Cerebellar cortex (tissue), 1 donor: ENCODE data around the gene SEC23IP.
A peak's percentile ranks its signal among the peaks of the same experiment; 100 is the strongest.

Source experiments
- DNase-seq: peaks from one replicate; pipeline ENCODE4 v3.0.0-alpha.2; 2015; ENCODE audit warnings: low spot score

Gene SEC23IP

DNA sequence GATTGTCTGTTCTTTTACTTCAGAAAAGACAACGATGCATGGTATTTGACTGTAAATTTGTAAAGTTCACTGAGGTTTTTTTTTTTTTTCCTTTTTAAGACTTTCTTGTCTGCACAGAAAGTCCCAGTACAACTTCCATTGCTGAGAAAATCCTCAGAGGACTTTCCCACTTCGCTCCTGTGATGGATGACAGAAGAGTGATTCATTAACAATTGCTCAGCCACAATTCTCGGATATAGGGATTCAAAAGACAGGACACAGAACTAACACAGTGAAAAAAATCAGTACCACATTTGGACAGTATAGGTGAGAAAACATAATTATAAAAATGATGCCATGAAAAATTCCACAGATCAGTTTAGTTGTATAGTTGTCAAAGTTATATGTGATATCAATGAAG, 48.0 kb downstream of the SEC23IP start:
- no peak for DNase-seq

DNA sequence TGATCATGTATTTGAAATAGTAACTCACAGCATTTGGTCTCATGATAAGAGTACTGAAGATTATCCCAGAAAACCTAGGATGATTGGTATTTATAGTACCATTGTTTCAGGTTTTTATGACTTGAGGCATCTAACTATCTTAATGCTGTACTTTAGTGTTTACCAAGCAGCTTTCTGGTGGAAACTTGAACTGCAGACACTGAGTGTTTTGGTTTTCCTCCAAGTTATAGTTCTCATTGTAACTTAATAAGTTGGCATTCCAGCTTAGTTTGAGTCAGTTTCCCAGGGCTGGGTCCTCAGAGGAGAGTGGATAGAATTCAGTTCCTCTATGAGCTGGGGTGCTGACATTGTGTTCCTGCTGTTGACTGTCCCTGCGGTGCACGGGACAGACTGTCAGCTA, 50.4 kb downstream of the SEC23IP start:
- no peak for DNase-seq

DNA sequence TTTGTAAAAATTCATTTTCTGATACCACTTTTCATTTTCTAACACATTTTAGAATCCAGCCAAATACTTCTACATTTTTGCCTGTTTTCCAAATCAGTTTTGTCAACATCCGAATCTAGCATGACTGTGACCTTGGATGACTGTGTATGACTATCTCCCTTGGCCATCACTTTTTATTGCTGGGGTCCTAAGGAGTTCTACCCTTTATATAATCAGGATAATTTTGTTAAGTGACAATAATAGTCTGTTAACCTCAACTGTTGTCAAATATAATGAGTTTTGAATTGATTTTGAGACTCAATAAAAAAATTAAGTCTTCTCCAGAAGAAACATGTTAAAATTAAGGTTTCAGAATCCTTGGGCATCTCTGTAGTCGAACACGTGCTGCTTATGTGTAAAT, 53.3 kb downstream of the SEC23IP start:
- no peak for DNase-seq

DNA sequence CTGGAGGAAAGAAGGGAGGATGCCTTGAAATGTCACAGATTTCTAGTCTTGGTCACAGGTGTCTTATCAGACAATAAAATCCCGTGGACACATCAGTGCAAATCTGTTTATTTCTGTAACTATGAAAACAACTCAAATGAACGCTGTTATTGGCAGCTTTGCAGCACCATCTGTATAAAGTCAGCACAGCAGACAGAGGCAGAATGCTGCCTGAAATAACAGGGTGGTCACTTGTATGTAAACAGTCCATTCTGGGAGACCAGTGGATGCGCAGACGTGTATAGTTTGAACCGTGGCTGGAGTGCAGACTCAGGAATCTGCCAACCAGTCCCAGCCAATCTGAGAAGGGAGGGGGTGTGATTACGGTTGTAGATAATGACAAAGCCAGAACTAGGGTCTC, 54.8 kb downstream of the SEC23IP start:
- DNase-seq = no peak

GRCh38 chr10:119957451-119957850, 64.9 kb downstream of the SEC23IP start:
- no peak for DNase-seq

DNA sequence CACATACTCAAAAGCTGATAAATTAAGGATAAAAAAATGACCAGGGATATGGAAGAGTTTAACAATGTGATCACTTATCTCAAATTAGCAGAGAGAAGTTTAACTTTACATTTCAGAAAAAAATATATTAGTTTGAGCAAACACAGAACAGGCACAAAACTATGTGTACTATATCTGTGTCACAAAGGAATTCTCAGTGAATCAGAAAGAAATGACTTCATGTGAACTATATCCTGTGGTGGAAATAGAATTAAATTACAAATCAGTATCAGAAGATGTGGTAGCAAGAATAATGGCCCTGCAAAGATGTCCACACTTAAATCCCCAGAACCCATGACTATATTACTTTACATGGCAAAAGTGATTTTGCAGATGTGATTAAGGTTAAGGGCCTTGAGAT, 70.3 kb downstream of the SEC23IP start:
- DNase-seq = no peak

DNA sequence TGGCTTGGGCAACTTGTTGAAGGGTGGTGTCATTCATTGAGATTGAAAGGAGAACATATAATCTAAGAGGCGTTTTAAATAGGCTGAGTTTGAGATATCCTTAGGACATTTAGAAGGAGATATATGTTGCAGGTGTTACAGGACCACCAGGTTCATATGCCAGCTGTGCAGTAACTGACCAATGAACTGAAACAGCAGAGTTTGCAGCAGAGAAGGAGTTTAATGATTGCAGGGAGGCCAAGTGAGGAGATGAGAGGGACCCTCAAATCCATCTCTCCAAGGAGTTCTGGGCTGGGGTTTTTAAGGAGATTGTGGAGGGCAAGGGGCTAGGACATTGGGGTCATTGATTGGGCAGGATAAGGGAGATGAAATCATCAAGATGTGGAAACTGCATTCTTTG, 74.5 kb downstream of the SEC23IP start:
- DNase-seq = no peak

- DNase-seq = no peak
Observed at GRCh38 chr10:119969609-119970008, 77.1 kb downstream of the SEC23IP start.

DNA sequence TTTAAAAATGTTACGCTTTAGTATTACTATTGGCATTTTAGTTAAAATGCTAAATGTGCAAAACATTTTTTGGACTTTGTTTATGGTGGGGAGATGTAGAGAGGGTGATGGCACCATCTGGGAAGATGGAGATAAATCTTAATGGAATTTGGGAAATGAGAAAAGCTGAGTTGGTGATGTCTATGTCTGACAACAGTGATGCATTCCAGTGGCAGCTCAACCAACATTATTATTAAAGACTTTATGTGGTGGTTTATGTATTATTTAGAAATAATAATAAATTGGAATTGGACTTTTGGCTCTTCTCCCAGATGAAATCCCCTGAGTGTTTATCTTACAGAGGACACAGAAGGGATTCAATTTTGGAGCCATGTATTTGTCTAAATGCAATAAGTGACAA, 77.6 kb downstream of the SEC23IP start:
- no peak for DNase-seq

DNA sequence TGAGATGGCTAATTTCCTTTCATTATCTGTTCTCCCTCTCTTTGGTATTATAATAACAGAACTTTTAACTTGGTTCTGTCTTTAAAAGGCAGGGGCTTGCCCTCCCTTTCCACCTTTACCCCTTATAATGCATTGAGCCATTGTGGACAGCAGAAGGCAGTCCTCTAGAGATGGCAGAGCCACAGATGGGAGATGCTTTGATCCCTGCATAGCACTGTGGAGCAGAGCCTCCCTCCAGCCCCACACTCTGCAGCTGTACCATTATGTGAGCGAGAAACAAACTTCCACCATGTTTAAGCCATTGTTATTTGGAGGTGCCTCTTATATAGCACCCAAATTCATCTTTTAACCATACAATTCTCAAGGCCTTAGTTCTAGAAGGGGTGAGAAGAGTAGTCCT, 78.4 kb downstream of the SEC23IP start:
- DNase-seq = no peak

DNA sequence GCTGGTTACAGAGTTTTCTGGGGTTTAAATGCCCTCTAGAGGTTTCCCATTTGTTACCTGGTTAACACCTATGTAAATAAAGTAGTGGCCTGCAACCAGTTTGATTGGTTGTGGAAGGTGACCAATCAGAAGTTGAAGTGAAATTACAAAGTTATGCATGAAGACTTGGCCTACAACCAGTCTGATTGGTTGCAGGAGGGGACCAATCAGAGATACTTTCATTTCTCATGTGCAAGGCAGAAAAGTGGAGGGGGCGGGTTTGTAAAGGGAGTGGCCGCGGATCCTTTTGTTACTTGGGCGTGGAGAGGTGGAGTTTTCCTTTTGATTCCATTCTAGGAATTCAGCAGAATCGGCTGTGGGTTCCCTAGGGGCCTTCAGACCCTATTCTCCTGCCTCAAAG, 80.8 kb downstream of the SEC23IP start:
- DNase-seq = peak; percentile 5

- DNase-seq = no peak
Observed at GRCh38 chr10:119976421-119976820, 83.9 kb downstream of the SEC23IP start.

DNA sequence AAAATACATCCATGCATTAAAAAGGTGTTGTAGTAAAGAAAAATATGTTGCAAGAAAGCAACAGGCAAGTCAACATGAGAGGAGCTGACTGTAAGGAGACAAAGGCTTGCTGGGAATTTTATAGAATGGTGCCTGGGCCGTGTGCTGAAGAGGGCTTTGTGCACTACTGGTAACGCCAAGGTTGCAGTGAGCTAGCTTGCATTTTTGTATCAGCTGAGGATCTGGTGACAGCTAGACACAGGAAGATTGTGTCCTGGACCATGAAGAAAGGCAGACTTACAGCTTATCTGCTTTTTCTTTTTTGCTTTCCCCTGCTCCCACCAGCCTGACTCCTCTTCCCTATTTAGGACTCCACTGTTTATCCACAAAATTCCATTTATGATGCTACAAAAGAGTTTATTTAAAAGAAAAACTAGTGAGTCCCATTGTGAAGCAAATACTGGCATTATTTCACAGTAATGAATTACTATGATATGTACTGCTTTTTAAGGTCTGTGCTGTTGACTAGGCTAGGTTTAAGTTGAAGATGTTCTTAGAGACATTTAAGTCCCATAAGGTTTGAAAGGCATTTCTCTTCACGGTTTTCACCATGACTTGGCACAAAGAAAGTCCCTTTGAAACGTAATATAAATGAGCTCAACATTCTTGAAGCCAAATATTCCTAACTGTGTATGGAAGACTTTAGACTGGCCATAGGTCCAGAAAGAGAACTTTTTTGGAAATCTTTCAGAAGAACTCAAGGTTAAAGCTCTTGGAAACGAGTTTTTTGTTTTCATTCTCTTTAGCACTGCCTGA, 88.6 kb downstream of the SEC23IP start:
- no peak for DNase-seq

DNA sequence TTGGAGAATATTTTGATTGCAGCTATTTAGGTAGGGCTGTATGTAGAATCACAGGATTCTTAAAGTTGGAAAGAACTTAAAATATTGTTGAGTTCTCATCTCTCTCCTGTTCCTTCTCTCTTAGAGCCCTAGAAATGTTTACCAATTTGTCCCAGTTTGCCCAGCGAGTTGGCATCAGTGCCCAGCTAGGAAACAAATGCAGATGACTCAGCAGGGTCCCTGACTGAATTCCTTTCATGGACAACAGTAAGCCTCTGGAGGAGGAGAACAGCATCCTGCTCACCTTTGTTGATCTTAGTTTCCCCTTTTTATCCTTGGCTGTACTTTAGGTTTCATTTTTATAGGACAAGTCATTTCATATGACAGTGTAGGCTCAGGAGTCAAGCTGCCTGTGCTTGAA, 89.3 kb downstream of the SEC23IP start:
- peak; percentile 17 for DNase-seq

DNA sequence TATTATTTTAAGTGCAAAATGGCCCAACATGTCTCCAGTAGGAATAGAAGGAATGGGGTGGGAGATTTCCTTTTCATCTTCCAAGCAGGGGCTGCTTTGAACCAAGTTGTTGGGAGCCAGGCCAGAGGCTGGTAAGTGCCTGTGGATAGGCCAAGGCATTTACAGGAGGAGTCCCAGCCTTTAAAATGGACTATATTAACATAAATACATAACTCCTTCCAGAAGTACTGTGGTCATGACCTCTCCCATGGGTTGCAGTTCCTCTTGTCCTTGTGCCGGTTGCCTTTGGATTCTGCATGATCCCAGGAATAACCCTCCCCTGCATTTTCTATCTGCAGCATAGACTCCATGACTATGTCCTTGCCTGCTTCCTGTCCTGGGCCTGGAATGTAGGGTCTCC, 95.8 kb downstream of the SEC23IP start:
- DNase-seq = no peak

DNA sequence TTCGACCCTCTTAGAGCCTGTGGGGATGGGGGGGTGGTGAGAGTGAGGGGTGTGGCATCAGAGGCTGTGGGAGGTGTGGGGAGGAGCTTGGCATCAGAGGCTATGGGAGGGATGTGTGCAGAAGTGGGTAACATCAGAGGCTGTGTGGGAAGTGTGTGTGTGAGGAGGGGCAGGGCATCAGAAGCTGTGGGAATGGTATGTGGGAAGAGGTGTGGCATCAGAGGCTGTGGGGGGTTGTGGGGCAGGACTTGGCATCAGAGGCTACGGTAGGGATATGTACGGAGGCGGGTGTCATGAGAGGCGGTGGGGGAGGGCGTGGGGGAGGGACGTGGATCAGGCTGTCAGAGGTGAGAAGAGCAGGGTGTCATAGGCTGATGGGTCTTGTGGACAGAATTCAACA, 97.4 kb downstream of the SEC23IP start:
- no peak for DNase-seq

GRCh38 chr10:119991066-119991465, 98.5 kb downstream of the SEC23IP start:
- no peak for DNase-seq

- DNase-seq = no peak
Observed at GRCh38 chr10:119991816-119992215, 99.3 kb downstream of the SEC23IP start.
